HUES48 (cell line): ENCODE data around the gene PEX26.

Source experiments
- H3K27ac ChIP-seq: one replicate; pipeline ENCODE4 v1.7.0; 2013; ENCODE audit warnings: low read depth, low read length, inconsistent platforms
- H3K27me3 ChIP-seq: 2 replicates; pipeline ENCODE4 v1.6.1; 2013; ENCODE audit warnings: mild to moderate bottlenecking, low read length; ENCODE audit not compliant: control insufficient read depth, insufficient read depth
- H3K36me3 ChIP-seq: 2 replicates; pipeline ENCODE4 v1.6.1; 2013; ENCODE audit warnings: low read length; ENCODE audit not compliant: control insufficient read depth, insufficient read depth
- H3K4me1 ChIP-seq: 2 replicates; pipeline ENCODE4 v1.6.1; 2013; ENCODE audit warnings: mild to moderate bottlenecking, low read length; ENCODE audit not compliant: control insufficient read depth, insufficient read depth
- H3K4me3 ChIP-seq: 2 replicates; pipeline ENCODE4 v1.5.1; 2013; ENCODE audit warnings: mild to moderate bottlenecking, low read depth, low read length
- H3K9ac ChIP-seq: 2 replicates; pipeline ENCODE4 v1.6.1; 2013; ENCODE audit warnings: mild to moderate bottlenecking, low read depth, low read length, moderate library complexity
- H3K9me3 ChIP-seq: 2 replicates; pipeline ENCODE4 v1.6.1; 2013; ENCODE audit warnings: low read length; ENCODE audit not compliant: control insufficient read depth, insufficient read depth

The PEX26 gene

DNA sequence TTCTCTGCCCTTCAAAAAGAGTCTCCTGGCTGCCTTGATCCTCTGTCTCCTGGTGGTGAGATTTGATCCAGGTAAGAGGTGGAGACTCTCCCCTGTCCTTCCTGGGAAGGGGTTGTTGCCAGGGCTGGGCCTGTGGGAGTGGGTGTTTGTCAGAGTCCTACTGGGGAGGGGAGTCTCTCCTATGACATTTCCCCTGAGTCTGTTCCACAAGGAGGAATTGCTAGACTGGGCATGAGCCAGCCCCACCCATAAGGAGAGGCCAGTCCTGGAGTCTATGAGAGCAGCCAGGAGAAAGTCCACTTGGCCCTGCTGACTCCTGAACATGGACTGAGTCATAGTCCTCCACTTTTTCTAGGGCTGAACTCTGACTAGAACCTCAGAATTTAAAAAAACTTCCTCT is 7.4 kb downstream of the PEX26 start:
- Histone ChIP-seq H3K27ac (no peak overlapping the region), H3K36me3 (peaks cover 86% of the 10 kb centered on the region), H3K9ac (no peak overlapping the region), H3K27me3 (no peaks in the 10 kb centered on the region), H3K4me3 (no peak overlapping the region), H3K9me3 (no peaks in the 10 kb centered on the region), H3K4me1 (no peaks in the 10 kb centered on the region)

DNA sequence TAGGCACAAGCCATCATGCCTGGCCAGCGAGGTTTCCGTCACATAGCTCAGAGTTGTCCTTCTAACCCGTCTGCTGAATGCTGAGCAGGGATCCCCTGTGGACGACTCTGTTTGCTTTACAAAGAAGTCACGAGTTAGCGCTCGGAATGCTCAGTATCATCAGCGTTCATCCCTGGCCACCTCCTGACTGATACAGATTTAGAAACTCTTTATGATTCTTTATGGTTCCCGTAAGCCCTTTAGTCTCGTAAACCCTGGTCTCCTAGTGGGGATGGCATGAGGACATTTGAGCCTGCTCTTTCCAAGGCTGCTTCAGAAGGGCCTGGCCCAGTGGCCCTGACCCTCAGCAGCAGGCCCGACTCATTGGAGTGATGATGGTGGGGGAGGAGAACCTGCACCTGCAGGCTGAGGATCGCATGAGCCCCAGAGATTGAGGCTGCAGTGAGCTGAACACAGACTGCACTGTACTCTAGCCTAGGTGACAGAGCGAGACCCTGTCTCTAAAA is 9.6 kb downstream of the PEX26 start:
- no peak overlapping the region for H3K4me3 ChIP-seq
- H3K9ac ChIP-seq: no peak overlapping the region
- no peaks in the 10 kb centered on the region for H3K9me3 ChIP-seq
- no peaks in the 10 kb centered on the region for H3K4me1 ChIP-seq
- no peak overlapping the region for H3K27ac ChIP-seq
- peaks cover 81% of the 10 kb centered on the region for H3K36me3 ChIP-seq
- H3K27me3 ChIP-seq: no peaks in the 10 kb centered on the region

DNA sequence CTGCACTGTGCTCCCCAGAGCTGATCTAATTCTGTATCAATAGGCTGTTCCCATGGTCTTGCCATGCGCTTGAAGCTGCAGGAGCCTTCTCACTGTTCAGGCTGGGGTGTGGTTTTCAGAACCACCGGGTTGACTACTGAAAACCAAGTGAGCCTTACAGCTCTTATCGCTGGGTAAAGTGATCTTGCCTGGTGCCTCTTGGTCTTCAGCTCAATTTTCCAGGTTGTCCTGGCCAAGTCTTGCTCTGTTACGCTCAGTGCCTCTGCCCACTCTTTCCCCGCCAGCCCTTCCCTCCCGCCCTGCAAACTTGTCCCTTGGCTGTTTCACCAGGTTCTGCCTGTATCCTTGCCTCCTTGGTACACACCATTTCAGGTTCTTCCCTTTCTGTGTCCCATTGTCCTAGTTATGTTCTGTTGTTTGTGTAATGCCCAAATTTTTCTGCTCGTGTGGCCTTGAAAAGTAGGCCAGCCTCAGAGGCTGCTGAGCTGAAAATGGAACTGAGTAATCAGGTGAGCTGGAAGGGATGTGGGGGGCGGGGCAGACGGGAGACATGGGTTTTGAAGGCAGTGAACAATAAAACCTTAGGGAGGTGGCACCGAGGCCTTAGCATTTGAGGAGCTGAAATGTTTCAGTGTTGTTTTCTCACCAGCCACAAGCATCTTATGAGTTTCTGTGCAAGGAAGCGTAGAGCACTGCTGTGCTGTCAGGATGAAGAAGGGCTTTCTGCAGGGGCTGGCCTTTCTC is 11.2 kb downstream of the PEX26 start:
- no peaks in the 10 kb centered on the region for H3K4me1 ChIP-seq
- H3K36me3 ChIP-seq: peaks cover 65% of the 10 kb centered on the region
- no peak overlapping the region for H3K9ac ChIP-seq
- H3K27me3 ChIP-seq: no peaks in the 10 kb centered on the region
- H3K27ac ChIP-seq: no peak overlapping the region
- H3K4me3 ChIP-seq: no peak overlapping the region
- H3K9me3 ChIP-seq: no peaks in the 10 kb centered on the region

DNA sequence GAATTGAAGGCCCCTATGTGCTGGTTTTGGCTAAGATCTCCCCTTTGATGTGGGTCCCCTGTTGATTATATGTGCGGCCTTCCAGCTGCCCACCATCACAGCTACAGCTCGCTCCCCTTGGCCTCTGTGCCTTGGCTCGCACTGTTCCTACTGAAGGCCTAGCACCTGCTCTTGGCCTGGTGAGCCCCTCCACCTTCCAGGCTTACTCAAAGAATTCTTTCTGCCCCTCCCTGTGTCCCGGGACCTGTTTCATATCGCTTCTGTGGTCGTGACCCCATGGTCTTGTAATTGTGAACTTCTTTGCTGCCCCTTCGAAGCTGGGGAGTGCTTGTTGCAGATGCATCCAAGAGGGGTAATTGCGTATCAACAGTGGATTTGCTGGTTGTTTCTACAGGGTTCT is 12.5 kb downstream of the PEX26 start:
- Histone ChIP-seq H3K27me3 (no peaks in the 10 kb centered on the region), H3K9ac (no peak overlapping the region), H3K4me1 (no peaks in the 10 kb centered on the region), H3K9me3 (no peaks in the 10 kb centered on the region), H3K27ac (no peak overlapping the region), H3K36me3 (peaks cover 58% of the 10 kb centered on the region), H3K4me3 (no peak overlapping the region)

DNA sequence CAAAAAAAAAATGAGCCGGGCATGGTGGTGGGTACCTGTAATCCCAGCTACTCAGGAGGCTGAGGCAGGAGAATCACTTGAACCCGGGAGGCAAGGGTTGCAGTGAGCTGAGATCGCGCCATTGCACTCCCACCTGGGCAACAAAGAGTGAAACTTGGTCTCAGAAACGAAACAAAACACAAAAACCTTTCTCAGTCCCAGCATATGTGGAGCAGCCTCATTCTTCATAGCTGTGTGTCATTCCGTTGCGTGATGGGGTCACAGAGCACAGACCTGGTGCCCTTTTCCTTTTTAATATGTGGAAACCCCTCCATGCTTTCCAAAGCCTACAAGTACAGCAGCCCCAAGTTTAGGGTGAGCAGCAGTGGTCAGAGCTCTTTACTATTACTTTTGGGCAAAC is 13.7 kb downstream of the PEX26 start:
- Histone ChIP-seq H3K27ac (no peak overlapping the region), H3K9ac (no peak overlapping the region), H3K4me1 (no peaks in the 10 kb centered on the region), H3K27me3 (no peaks in the 10 kb centered on the region), H3K36me3 (peaks cover 48% of the 10 kb centered on the region), H3K4me3 (no peak overlapping the region), H3K9me3 (no peaks in the 10 kb centered on the region)

DNA sequence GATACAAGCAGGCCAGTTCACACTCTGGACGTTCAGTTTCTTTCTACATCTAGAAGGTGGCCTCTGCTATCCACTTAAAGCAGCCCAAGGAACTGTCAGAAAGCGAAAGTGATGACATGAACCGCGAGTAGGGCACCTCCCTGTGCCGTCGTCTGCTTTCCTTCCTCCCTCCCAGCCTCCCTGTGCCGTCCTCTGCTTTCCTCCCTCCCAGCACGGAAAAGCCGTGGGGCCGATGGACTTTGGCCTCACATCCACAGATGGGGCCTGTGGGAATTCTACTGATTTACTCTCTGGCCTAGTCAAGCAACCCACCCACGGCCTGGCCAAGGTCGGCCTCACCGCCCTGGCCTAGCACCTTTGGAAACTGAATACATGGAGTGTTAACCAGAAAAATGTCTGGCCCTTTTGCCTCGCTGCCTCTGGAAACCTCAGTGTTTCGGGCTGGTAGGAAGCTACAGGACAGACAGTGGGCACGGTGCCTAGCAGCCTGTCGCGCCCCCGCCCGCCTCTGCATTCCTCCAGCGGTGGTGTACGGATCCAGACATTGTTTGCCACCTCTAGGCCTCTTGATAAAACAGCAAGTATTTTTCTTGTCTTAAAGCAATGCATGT is 14.2 kb downstream of the PEX26 start:
- Histone ChIP-seq H3K27me3 (no peaks in the 10 kb centered on the region), H3K4me3 (no peak overlapping the region), H3K27ac (no peak overlapping the region), H3K9ac (no peak overlapping the region), H3K36me3 (peaks cover 44% of the 10 kb centered on the region), H3K4me1 (no peaks in the 10 kb centered on the region), H3K9me3 (no peaks in the 10 kb centered on the region)

DNA sequence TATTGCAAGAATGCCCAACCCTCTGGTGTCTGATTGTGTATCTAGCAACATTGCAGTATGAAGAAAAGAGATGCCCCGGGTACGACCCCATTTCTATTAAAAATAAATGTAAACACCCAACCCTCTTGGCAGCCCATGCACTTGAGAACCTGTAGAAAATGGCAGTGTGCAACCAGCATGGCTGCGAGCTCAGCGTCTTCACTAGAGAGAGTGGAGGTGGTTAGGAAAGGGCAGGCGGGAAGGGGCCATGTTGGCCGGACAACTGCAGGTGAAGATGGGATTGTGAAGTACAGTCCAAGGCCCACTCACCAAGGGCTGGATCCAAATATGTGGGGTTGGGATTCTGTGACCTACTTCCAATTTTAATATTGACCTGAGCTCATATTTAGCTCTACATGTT is 15.9 kb downstream of the PEX26 start:
- Histone ChIP-seq H3K4me1 (no peaks in the 10 kb centered on the region), H3K27ac (no peak overlapping the region), H3K36me3 (peaks cover 28% of the 10 kb centered on the region), H3K9me3 (no peaks in the 10 kb centered on the region), H3K9ac (no peak overlapping the region), H3K4me3 (no peak overlapping the region), H3K27me3 (no peaks in the 10 kb centered on the region)

DNA sequence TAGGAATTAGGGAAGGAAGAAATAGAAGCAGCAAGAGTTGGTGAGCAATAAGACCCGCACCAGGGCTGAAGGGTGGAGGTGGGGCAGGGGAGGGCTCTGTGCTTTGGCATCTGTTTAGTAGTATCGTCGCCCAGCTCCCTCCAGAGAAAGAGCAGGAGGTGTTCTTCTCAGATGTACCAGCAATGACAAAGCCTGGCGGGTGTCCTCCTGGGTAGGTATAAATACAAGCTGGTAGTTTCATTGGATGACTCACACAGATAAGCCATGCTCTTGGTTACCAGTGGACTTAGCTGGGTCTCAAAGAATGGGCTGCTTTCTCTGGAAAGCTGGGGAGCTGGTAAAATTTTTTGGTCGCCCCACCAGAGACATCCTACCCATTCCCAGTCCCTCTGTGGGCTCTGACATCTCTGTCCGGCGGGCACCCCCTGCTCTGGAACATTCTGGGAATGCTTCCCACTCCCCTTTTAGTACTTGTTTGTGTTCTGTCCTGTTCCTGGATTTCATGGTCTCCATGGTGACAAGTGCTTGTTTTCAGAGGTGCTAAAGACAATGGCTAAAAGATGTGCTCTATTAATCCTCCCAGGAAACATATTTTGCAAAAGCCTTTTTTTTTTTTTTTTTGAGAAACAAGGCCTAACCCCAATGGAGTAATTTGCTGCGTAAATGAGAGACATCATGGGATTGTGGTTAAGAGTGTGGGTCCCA is 17.5 kb downstream of the PEX26 start:
- no peak overlapping the region for H3K27ac ChIP-seq
- H3K4me1 ChIP-seq: no peaks in the 10 kb centered on the region
- no peak overlapping the region for H3K4me3 ChIP-seq
- no peaks in the 10 kb centered on the region for H3K27me3 ChIP-seq
- H3K9ac ChIP-seq: no peak overlapping the region
- peaks cover 16% of the 10 kb centered on the region; the same call in 1 of the 2 replicates for H3K36me3 ChIP-seq
- H3K9me3 ChIP-seq: no peaks in the 10 kb centered on the region

DNA sequence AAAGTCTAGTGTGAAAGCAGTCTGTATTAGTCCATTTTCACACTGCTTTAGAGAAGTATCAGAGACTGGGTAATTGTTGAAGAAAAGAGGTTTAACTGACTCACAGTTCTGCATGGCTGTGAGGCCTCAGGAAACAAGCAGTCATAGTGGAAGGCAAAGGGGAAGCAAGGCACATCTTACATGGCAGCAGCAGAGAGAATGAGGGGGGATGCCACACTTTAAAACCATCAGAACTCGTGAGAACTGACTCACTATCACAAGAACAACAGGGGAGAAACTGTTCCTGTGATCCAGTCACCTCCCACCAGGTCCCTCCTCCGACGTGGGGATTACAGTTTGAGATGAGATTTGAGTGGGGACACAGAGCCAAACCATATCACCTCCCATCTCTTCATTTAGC is 19.0 kb downstream of the PEX26 start:
- Histone ChIP-seq H3K9ac (no peak overlapping the region), H3K4me1 (no peaks in the 10 kb centered on the region), H3K4me3 (no peak overlapping the region), H3K27me3 (no peaks in the 10 kb centered on the region), H3K36me3 (peaks cover 6% of the 10 kb centered on the region; the same call in 1 of the 2 replicates), H3K9me3 (no peaks in the 10 kb centered on the region), H3K27ac (no peak overlapping the region)

DNA sequence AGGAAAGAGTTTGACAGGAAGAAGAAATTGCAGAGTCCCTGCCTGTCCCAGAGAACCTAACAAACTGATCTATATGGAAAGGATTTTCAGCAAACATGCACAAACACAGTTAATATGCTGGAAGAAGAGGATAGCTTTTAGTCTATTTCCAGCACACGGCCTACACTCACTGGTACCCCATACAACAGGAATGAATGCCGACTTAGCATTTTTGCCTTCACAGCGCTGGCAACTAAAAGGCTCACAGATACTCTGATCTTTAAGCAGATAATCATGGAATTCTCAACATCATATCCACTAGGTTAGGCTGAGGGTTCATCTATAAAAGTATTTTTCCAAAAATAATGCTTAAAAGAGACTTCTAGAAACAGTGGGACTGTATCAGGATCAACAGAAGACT is 23.0 kb downstream of the PEX26 start:
- Histone ChIP-seq H3K36me3 (no peaks in the 10 kb centered on the region), H3K9ac (no peak overlapping the region), H3K9me3 (no peaks in the 10 kb centered on the region), H3K27me3 (no peaks in the 10 kb centered on the region), H3K4me1 (no peaks in the 10 kb centered on the region), H3K4me3 (no peak overlapping the region), H3K27ac (no peak overlapping the region)

DNA sequence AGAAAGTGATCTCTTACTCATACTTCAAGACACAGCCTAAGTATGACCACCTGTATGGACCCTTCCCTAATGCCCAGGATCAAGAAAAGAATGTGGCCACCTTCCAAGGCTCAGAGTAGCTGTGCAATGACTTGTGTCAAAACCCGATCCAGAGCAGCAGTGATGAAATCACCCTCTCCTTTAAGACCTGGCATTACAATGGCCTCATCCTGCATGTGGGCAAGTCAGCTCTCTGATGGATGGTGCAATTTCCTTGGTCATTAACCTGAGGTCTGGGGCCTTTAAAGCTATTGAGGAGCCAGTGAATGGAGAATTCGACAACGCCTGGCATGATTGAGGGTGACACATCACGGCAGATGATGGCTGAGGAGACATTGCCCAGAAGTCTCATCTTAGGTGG is 23.7 kb downstream of the PEX26 start:
- no peaks in the 10 kb centered on the region for H3K27me3 ChIP-seq
- H3K4me3 ChIP-seq: no peak overlapping the region
- no peaks in the 10 kb centered on the region for H3K9me3 ChIP-seq
- H3K27ac ChIP-seq: no peak overlapping the region
- no peaks in the 10 kb centered on the region for H3K36me3 ChIP-seq
- H3K4me1 ChIP-seq: no peaks in the 10 kb centered on the region
- H3K9ac ChIP-seq: no peak overlapping the region
